ENCODE results near the gene ADAMTS15. TPM values are rescaled to one million over a fixed set of nuclear protein-coding genes. Genes with fewer than 3 reads are reported as not detected.
A peak's percentile ranks its signal among the peaks of the same experiment; 100 is the strongest.

Gene ADAMTS15
- total and polyA plus RNA-seq, 11 donors: 5.3 to 71.0 (median 16.7) TPM

- Histone ChIP-seq H3K27me3 (peaks cover 0 to 21% (median 0%) of the 10 kb centered on the region in 9 donors), H3K4me1 (peaks cover 0 to 86% (median 65%) of the 10 kb centered on the region in 12 donors), H3K9me3 (no peaks in the 10 kb centered on the region), H3K27ac (peak overlapping the region in 10 of 12 donors; percentile 3 to 91 (median 84)), H3K36me3 (peaks cover 0 to 4% (median 0%) of the 10 kb centered on the region in 9 donors), H3K4me3 (no peak overlapping the region)
- intact Hi-C loops (cut with DNase I): loop anchor here in 8 of 10 donors (5.0 to 10.0 kb wide), 12 partner anchors 69 to 409 kb away; no protein-coding TSS in a partner anchor
- TF ChIP-seq CTCF (IDR thresholded peaks at IDR 0.05) (no peak), POLR2A (IDR thresholded peaks at IDR 0.05) (no peak)
- DNase-seq (peak in 4 of 5 donors; percentile 47 to 71 (median 57)), ATAC-seq (no peak)
- 30 to 53% (median 36%) methylated on average over 6 of the region's 6 CpGs for WGBS, 4 donors
These were observed 4.5 kb downstream of the ADAMTS15 start for GRCh38 chr11:130452940-130453339.

GRCh38 chr11:130454491-130455252 lies 6.2 kb downstream of the ADAMTS15 start:
- H3K36me3 ChIP-seq: peaks cover 0 to 4% (median 0%) of the 10 kb centered on the region in 9 donors
- H3K4me3 ChIP-seq: peak overlapping the region in 1 of 12 donors; percentile 1
- H3K4me1 ChIP-seq: peaks cover 0 to 90% (median 67%) of the 10 kb centered on the region in 12 donors
- ATAC-seq (peak in 3 of 4 donors; percentile 15 to 38 (median 30)), DNase-seq (peak in 2 of 5 donors; percentile 20 to 39)
- 39 to 47% (median 42%) methylated on average over 12 of the region's 12 CpGs for WGBS, 4 donors
- peak overlapping the region in 11 of 12 donors; percentile 65 to 91 (median 81) for H3K27ac ChIP-seq
- H3K9me3 ChIP-seq: no peaks in the 10 kb centered on the region
- TF ChIP-seq CTCF (IDR thresholded peaks at IDR 0.05): no peak
- no peak for TF ChIP-seq POLR2A (IDR thresholded peaks at IDR 0.05)
- H3K27me3 ChIP-seq: peaks cover 0 to 6% (median 0%) of the 10 kb centered on the region in 9 donors
- intact Hi-C loops (cut with DNase I): loop anchor here in 8 of 10 donors (2.0 to 10.0 kb wide), 15 partner anchors 22 to 408 kb away; no protein-coding TSS in a partner anchor

GRCh38 chr11:130455483-130456127 lies 7.2 kb downstream of the ADAMTS15 start:
- 75 to 86% (median 81%) methylated on average over 15 of the region's 15 CpGs for WGBS, 4 donors
- ATAC-seq (no peak), DNase-seq (peak in 1 of 5 donors; percentile 36)
- H3K36me3 ChIP-seq: peaks cover 0 to 8% (median 0%) of the 10 kb centered on the region in 9 donors
- H3K4me1 ChIP-seq: peaks cover 0 to 84% (median 63%) of the 10 kb centered on the region in 12 donors
- TF ChIP-seq CTCF (IDR thresholded peaks at IDR 0.05): no peak
- TF ChIP-seq POLR2A (IDR thresholded peaks at IDR 0.05): no peak
- intact Hi-C loops (cut with DNase I): loop anchor here in 5 of 10 donors (2.0 to 10.0 kb wide), 7 partner anchors 21 to 279 kb away; no protein-coding TSS in a partner anchor
- H3K27ac ChIP-seq: peak overlapping the region in 8 of 12 donors; percentile 67 to 91 (median 84)
- no peaks in the 10 kb centered on the region for H3K9me3 ChIP-seq
- no peak overlapping the region for H3K4me3 ChIP-seq
- no peaks in the 10 kb centered on the region for H3K27me3 ChIP-seq

Data from heart left ventricle (tissue), 16 donors.